GM18870 (cell line): ENCODE measurements around the gene ISYNA1.

Source experiments
- ATAC-seq: cut with Tn5 transposase; IDR thresholded peaks from one replicate; pipeline ENCODE4 v1.9.1; 2021; ENCODE audit warnings: moderate library complexity; ENCODE audit not compliant: unreplicated experiment

Gene ISYNA1

DNA sequence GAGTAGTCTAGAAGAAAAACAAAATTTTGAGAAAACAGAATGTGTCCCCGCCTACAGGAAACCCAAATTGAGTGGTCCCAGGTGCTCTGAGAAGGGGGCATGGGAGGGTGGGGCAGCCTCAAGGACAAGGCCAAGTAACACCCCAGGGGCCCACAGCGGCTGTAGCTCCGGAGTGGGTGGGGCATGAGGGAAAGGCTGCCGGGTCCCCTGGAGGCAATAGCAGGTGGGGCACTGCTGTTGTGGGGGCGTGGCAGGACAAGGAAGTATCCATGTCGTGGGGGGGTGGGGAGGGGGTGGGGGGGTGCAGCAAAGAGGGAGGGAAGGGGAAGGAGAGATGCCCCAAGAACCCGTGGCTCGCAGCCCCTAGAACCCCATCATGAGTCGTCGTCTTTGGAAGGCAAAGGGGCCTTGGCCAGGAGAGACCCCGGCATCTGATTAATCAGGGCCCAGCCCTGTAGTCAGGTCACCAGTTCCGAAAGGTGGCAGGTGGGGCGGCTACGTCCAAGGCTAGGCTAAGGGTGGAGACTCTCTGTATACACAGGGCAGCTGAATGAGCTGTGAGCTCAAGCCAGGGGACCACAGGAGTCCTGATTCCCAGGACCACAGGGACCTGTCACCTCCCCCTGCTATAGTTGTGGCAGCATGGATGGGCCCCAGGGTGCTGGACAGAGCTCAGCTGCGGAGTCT lies 7.5 kb upstream of the ISYNA1 start:
- ATAC-seq: no peak

DNA sequence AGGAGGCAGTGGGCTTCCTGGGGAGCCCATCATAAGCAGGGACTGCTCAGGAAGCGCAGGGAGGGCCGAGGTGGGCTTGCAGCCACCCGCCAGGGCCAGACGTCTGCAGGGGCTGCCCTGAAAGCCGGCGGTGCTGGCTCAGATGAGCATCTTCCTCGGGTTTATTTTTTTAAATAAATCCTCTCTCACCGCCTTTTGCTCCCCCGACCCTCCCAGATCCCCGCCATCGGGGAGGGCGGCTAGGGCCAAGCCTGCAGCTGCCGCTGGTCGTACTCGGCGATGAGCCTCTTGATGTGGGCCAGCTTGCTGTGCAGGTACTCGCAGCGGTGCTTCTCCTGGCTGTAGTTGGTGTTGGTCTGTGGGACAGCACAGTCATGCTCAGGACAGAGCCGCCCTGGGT lies 6.6 kb upstream of the ISYNA1 start:
- no peak for ATAC-seq

DNA sequence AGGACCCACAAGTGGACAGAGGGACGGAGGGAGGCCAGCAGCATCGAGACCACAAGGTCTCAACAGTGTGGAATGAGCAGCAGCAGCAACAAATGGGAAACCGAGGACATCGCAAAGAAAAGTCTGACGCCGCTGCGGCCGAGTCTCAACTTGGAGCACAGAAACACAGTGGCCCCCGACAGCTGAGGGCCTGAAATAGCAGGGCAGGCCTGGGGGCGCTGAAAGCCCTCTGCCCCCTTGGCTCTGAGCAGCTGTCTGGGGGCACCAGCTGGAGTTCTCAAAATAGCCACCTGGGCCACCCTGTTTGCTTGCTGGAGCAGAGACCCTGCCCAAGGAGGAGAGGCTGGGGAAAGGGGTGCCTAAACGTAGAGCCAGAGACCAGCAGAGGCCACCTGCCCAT lies 5.9 kb upstream of the ISYNA1 start:
- ATAC-seq: no peak

DNA sequence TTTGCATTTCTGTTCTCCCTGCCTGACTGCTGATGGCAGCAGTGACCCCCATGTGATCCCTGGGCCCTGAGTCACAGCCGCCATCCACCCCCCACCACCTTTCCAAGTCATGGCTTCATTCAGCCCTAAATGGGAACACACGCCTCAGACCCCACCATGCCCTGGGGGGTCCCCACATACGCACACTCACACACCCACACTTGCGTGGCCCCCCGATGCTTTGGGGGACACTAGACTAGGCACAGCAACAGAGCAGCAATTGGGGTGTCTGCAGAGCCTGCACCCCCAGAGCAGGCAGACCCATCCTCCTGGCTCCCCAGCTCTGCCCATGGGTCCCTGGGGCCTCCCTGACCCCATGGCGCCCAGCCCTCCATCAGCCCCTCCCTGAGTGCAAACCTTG lies 5.5 kb upstream of the ISYNA1 start:
- ATAC-seq: no peak

DNA sequence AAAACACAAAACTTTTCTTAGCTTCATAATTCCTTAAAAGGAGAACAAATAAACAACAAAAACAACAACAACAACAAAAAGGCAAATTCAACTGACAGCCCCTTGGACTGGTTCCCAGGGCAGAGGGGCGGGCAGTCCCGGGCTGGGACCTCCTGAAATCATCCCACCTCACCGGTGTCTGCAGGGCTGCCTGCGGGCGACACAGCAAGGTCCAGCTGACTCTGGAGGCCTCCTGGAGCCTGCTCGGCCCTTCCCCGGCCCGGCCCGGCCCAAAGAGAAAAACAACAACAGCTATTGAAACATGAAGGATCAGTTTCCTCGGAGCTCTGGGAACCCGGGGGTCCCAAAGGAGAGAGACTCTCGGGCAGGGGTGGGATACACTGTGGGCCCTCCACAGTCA lies 5.0 kb upstream of the ISYNA1 start:
- ATAC-seq: no peak

DNA sequence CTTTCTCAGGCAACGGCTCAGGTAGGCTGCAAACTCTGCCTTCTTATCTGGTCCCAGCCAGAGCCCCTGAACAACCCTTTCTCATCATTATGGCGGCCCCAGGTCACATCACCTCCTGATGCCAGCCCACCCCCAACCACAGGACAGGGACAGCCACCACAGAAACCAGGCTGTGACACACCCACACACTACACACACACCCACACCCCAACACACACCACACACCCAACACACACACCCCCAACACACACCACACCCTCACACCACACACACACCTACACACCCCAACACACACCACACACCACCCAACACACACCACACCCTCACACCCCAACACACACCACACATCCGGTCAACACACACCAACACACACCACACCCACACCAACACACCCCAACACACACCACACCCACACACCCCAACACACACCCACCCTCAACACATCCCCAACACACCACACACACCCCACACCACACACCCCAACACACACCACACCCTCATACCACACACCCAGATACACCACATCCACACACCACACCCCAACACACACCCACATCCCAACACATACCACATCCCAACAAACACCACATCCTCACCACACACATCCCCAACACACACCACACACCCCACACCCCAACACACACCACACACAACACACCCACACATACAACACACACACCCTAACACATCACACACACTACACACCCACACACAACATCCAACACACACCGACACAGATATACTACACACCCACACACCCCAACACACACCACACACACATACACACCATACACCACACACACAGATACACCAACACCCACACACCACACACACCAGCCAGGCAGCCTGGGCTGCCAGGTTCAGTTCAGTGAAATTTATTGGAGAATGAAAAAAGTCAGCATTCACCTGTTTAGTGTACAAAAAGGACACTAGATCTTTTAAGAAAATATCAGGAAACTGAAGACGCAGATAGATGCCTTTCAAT lies 4.2 kb upstream of the ISYNA1 start:
- ATAC-seq: no peak

DNA sequence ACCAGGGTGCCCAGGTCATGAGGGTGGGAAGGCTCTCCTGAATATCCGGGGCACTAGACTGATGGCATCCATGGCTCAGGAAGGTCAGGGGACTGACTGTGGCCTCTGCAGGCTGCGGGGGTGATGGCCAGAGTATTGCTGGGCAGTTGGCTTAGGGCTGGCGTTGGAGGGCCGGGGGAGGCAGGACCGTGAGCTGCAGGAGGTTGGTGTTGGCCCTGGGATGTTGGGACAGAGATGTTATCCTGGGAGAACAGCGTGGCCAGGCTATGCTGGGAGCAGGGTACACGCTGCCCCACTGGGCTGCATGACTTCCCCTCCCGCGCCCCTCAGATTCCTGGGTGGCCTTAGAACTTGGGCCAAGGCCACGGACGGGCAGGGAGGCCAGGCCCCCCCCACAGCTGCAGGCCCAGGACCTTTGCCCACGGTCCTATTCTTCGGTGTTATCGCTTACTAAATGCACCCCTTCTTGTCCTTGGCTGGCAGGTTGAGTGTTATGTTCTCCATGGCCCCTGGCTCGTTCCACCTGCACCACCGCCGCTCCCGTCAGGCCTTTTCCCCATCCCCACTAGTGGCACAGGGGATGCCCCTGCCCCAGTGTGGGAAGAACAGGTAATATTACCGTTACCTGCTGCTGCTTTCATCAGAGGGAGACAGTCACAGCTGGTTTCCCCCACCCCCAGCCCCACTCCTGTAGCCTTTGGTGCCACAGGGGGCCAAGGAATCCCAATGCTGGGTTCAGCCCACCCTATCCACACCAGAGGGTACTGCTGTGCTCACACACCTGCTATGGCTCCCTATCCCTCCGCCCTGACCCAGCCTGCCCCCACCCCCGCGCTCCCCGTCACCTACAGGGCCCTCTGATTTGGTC lies 3.2 kb upstream of the ISYNA1 start:
- no peak for ATAC-seq

DNA sequence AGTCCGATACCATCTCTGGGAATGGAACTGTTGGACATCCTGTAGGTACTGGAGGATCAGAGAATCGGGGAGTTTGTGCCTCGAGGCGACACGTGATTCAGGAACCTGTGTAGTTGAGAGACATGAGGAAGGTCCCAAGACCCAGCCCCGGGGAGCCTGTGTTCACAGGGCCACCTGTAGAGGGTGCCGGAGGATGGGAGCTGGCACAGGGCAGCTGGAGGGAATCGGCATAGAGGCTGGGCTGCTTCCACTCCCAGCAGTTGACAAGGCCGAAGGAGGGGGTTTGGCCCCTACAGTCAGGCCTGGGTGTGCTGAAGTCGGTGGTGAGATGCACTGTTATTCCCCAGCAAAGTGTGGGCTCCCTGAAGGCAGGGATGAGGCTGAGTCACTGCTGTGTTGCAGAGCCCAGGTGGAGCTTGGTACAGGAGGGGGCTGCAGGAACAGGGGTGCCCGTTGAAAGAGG lies 2.5 kb upstream of the ISYNA1 start:
- no peak for ATAC-seq

DNA sequence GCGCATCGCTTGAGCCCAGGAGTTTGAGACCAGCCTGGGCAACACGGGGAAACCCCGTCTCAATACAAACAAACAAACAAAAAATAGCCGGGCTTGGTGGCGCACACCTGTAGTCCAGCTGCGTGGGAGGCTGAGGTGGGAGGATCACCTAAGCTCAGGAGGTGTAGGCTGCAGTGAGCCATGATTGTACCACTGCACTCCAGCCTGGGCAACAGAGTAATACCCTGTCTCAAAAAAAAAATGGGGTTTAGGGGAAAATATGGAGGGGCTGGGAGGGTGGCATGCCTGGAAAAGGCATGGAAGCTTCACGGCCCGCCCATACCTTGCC lies 1.9 kb upstream of the ISYNA1 start:
- no peak for ATAC-seq

DNA sequence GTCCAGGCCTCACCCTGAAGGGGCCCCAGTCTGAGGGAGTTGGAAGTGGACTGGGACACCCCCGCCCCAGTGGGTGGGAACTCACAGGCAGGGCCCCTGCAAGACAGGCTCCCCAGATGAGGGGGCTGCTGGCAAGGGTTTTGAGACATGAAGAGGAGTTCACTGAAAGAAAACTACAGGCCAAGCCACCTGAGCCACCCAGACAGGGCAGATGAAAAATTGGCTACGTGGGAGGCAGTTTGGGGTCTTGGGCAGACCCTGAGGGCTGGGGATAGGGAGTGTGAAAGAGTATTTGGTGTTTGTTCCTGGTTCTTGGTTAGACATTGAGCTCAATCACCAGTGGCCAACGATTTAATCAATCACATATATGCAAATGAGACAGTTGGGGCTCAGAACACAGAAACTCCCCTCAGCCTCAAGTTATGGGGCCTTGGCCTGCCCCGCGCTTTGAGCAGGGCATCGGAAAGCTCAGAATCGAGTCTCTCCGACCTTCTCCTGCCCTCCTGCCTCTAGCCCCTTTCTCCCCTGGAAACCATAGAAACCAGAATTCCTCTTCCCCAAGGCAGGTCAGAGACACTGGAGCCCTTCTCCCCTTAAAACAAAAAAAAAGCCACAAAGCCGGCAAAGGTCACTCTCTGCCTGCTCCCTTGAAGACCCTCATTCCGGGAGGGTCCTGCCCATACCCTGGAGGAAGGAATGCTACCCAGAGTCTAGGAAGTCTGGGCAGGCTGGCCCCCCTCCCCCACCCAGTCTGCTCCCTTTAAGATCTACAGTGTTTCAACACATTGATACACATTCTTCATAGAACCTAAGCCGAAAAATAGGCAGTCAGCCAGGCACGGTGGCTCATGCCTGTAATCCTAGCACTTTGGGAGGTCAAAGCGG lies 1.3 kb upstream of the ISYNA1 start:
- no peak for ATAC-seq

DNA sequence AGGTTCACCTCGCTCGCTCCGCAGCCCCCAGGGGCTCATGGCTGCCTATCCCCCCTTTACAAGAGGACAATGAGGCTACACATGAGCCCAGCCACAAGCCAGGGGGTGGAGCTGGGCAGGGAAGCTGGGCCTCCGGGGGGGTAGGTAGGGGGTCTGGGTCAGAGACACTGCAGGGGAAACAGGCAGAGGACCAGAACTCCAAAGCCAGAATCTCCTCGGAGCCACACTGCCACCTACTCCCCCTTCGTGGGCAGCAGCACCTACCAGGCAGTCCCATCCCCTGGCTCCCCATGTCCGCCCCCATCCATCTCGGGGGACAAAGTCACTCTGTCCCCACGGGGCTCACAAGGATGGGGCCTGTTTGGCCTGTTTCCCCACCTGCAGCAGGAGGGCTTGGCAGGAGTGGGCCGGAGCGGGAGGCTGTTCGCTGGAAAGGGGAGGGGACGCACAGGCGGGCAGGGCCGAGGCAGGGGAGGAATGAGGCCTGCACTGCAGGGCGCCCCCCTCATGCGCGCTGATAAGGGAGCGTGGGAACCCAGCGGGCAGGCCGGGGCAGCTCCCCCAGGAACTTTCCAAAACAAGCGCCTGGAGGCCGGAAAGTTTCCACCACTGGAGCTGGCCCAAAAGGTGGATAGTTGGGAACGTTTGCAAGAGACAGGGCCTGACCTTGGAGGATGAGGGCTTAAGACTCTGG lies 545 bp upstream of the ISYNA1 start:
- ATAC-seq: no peak

DNA sequence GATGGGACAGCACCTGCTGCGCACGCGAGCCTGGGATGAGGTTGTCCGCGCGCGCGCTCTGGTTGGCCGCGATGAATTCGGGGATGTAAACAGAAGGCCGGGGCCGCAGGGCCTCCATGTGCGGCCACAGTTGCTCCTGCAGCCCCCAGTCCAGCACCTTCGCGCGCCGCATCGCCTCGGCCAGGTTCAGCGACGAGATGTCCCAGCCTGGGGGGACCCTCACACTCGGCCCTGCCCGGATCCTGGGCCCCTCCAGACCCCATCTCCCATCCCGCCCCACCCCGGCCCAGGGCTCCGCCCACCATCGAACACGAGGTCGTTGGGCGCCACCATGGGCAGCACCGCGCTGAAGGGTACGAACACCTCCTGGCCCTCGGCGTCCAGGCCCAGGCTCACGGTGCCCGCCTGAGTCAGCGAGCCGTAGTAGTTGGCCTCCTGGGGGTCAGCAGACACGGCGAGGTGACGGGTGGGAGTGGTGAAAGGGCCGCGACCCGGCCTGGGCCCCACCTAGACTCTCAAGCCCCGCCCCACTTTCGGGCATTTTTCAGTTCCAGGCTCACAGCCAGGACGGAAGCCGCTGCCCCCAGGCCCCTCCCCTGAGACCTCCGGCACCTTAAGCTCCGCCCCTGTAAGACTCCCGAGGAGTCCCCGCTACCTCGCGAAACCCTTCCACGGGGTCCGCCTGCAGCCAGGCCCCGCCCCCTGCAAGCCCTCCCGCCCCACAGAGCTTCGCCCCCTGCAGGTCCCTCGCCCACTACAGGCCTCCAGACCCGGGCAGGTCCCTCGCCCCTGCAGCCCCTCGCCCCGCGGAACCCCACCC lies 1.1 kb downstream of the ISYNA1 start:
- ATAC-seq: peak; percentile 40

DNA sequence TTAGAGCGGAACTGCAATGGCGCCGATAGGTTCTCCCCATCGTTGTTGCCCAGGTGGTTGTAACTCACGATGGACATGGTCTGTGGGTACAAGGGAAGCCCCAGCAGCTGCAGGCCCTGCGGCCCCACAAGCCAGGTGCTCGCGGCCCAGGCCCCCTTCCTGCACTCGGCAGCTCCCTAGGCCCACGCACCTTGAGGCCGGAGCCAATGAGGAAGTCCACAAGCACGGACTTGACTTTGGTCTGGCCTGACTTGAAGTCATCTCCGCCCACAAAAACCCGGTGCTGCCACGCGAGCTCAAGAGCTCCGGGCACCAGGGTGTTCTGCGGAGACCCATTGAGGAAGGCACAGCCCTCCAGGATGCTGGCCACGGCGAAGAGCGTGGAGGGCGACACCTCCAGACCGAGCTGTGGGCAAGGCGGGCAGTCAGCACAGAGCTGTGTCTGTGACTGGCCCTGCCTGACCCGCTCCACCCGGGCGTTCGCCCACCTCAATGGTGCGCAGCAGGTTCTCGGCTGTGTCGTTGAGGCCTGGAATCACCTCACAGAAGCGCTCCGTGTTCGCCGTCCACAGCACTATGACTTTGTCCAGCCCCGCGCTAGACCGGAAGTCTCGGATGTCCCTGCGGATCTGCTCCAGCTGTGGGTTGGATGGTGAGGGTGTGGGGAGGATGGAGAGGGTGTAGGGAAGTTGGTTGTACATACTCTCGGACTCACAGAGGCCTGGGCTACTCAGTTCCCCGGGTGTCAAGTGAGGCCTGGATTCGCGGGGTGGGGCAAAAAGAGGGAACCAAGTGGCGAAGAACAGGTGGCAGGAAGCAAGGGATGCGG lies 1.9 kb downstream of the ISYNA1 start:
- ATAC-seq: no peak

DNA sequence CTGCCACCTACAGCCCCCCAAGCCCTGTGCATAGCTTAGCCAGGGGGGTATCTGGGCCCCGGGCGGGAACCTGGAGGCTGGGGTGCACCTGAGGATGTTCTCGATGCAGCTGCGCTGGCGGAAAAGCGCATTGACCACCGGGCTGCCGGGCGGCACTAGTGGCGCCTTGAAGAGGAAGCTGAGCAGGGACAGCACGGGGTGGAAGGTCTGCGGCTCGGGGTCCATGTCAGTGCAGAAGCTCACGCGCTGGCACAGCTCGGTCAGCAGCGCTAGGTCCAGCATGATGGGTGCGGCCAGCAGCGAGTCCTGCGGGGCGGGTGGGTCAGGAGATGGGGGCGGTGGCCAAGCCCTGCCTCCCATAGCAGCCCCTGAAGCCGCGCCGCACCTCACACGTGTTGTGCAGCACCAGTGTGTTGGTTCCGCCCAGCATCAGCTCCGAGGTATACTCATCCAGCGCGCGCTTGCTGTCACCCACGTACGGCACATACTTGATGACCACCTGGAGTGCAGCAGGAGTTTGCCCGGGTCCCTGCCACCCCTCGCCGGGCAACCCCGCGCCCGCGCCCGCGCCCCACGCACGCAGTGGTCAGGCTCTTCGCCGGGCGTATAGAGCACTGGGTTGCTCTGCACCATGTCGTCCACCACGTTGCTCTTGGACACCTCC lies 2.6 kb downstream of the ISYNA1 start:
- no peak for ATAC-seq

DNA sequence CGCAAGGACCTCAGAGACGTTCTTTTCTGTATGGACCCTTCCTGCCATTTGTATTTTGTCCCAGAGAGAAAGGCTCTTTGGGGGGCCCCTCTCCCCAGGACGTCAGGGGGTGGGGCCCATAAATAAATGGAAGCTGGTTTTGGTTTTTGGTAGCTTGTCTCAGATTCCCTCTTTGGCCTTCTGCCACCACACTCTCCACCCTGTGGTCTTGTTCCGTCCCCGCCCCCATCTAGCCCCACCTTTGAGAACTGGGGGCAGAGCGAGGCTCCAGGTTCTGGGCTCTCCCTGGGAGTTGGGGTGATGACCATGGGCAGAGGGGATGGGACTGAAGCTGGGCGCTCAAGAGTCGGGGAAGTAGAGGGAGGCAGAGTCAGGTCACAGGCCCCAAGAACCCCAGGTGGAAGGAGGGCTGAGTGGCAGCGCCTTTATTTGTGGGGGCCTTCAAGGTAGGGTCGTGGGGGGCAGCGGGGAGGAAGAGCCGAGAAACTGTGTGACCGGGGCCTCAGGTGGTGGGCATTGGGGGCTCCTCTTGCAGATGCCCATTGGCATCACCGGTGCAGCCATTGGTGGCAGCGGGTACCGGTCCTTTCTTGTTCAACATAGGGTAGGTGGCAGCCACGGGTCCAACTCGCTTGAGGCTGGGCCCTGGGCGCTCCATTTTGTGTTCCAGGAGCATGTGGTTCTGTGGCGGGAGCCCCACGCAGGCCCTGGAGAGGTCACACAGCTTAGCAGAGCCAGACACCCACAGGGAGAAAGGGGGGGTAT lies 3.3 kb downstream of the ISYNA1 start:
- ATAC-seq: no peak

DNA sequence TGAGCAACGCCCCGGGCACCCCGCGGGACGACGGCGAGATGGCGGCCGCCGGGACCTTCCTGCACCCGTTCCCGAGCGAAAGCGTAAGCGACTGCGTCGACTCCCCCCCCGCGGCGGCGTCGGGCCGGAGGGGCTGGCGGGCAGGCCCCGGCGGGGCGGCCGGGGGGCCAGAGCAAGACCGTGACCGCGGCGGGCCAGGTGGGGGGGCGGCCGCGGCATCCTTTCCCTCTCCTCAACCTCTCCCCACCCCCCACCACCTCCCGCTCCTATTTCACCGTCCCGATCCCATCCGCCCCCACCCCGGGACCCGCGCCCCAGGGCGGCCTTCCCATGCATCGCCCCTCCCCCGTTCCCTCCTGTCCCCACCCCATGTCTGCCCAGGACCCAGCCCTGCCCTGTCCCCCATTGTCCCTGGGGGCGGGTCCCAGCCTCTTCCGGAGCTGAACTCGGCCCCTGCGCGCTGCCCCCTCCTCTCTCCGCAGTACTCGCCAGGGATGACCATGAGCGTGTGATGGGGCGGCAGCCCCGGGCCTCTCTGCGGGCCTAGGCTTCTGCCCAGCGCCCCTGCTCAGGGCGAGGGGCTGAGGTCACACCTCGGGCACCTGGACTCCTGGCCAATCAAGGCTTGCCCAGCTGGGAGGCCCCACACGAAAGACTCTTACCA lies 4.1 kb downstream of the ISYNA1 start:
- ATAC-seq: no peak
